ENCODE data around the gene CYP2B6. TPM values are rescaled to one million over a fixed set of nuclear protein-coding genes. Genes with fewer than 3 reads are reported as not detected.
A peak's percentile ranks its signal among the peaks of the same experiment; 100 is the strongest.
"Not testable (repeated sequence)": the region's sequence is repeated elsewhere in the genome, so short reads cannot be mapped to it uniquely, and the experiment has no call there.

The CYP2B6 gene
- total RNA-seq, 2 donors from 2014 or later = 2.6 to 4.6 TPM

DNA sequence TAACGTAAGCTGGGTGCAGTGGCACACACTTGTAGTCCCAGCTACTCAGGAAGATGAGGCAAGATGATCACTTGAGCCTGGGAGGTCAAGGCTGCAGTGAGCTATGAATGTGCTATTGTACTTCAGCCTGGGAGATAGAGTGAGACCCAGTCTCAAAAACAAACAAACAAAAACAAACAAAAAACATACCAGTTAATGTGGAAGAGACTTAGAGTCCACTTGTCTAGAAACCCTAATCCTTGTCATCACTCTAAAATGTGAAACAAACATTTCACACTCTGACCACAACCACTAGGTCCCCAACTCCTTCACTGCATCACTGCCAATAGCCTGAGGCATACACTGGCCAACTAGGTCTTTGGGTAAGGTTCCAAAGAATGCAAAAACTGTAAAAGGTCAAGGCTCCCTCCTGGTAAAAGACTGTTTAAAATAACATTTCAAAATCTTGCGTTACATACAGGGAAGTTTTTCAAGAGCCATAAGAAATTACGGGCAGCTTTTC is 28.6 kb upstream of the CYP2B6 start:
- intact Hi-C loops (cut with DNase I) = no loop called here
- Histone ChIP-seq H3K4me1 (no peaks in the 10 kb centered on the region), H3K27ac (no peak overlapping the region), H3K27me3 (no peaks in the 10 kb centered on the region), H3K9ac (ENCODE audit: low read depth in 2 of 2, low read length in 2 of 2) (no peak overlapping the region), H3K9me3 (no peaks in the 10 kb centered on the region), H3K36me3 (no peaks in the 10 kb centered on the region), H3K4me3 (no peak overlapping the region)
- DNase-seq = no peak
- no peak for TF ChIP-seq CTCF (IDR thresholded peaks at IDR 0.05)

- H3K27ac ChIP-seq; H3K9me3 ChIP-seq; H3K36me3 ChIP-seq; H3K27me3 ChIP-seq; intact Hi-C loops (cut with DNase I); DNase-seq; H3K4me1 ChIP-seq; H3K4me3 ChIP-seq; H3K9ac ChIP-seq (ENCODE audit: low read depth in 2 of 2, low read length in 2 of 2): not testable (repeated sequence)
Measured at GRCh38 chr19:40964361-40964760, 26.7 kb upstream of the CYP2B6 start.

DNA sequence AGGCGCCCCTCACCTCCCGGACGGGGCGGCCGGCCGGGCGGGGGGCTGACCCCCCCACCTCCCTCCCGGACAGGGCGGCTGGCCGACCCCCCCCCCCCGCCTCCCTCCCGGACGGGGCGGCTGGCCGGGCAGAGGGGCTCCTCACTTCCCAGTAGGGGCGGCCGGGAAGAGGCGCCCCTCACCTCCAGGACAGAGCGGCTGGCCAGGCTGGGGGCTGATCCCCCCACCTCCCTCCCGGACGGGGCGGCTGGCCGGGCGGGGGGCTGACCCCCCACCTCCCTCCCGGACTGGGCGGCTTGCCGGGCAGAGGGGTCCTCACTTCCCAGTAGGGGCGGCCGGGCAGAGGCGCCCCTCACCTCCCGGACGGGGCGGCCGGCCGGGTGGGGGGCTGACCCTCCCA is 25.7 kb upstream of the CYP2B6 start:
- H3K4me1 ChIP-seq; H3K36me3 ChIP-seq; H3K9me3 ChIP-seq; DNase-seq; H3K27ac ChIP-seq; H3K27me3 ChIP-seq; H3K4me3 ChIP-seq; intact Hi-C loops (cut with DNase I); H3K9ac ChIP-seq (ENCODE audit: low read depth in 2 of 2, low read length in 2 of 2): not testable (repeated sequence)

- H3K27me3 ChIP-seq; H3K9ac ChIP-seq (ENCODE audit: low read depth in 2 of 2, low read length in 2 of 2); H3K4me3 ChIP-seq; H3K9me3 ChIP-seq; H3K4me1 ChIP-seq; H3K36me3 ChIP-seq; intact Hi-C loops (cut with DNase I); DNase-seq; H3K27ac ChIP-seq: not testable (repeated sequence)
Measured at GRCh38 chr19:40966591-40966990, 24.5 kb upstream of the CYP2B6 start.

DNA sequence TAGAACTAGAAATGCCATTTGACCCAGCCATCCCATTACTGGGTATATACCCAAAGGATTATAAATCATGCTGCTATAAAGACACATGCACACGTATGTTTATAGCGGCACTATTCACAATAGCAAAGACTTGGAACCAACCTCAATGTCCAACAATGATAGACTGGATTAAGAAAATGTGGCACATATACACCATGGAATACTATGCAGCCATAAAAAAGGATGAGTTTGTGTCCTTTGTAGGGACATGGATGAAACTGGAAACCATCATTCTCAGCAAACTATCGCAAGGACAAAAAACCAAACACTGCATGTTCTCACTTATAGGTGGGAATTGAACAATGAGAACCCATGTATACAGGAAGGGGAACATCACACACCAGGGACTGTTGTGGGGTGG is 23.0 kb upstream of the CYP2B6 start:
- DNase-seq; H3K27me3 ChIP-seq; H3K36me3 ChIP-seq; intact Hi-C loops (cut with DNase I); H3K27ac ChIP-seq; H3K4me1 ChIP-seq; H3K9ac ChIP-seq (ENCODE audit: low read depth in 2 of 2, low read length in 2 of 2); H3K4me3 ChIP-seq; H3K9me3 ChIP-seq: not testable (repeated sequence)

- not testable (repeated sequence) for H3K9ac ChIP-seq (ENCODE audit: low read depth in 2 of 2, low read length in 2 of 2); H3K9me3 ChIP-seq; H3K4me1 ChIP-seq; DNase-seq; H3K27ac ChIP-seq; H3K4me3 ChIP-seq; H3K27me3 ChIP-seq; H3K36me3 ChIP-seq
- intact Hi-C loops (cut with DNase I) = loop anchor here (5.0 to 10.0 kb wide), 2 partner anchors 173 to 285 kb away; no protein-coding TSS in a partner anchor
Measured at GRCh38 chr19:40969721-40970120, 21.4 kb upstream of the CYP2B6 start.

- H3K9me3 ChIP-seq; H3K4me3 ChIP-seq; H3K9ac ChIP-seq (ENCODE audit: low read depth in 2 of 2, low read length in 2 of 2); H3K36me3 ChIP-seq; DNase-seq; H3K27ac ChIP-seq; H3K27me3 ChIP-seq; H3K4me1 ChIP-seq: not testable (repeated sequence)
- intact Hi-C loops (cut with DNase I) = loop anchor here (5.0 to 10.0 kb wide), 2 partner anchors 172 to 284 kb away; no protein-coding TSS in a partner anchor
Measured at GRCh38 chr19:40970396-40971345, 20.4 kb upstream of the CYP2B6 start.

- no peaks in the 10 kb centered on the region for H3K9me3 ChIP-seq
- H3K36me3 ChIP-seq = no peaks in the 10 kb centered on the region
- peak; percentile 81 for DNase-seq
- peak; percentile 92 for TF ChIP-seq CTCF (IDR thresholded peaks at IDR 0.05)
- no peaks in the 10 kb centered on the region for H3K4me1 ChIP-seq
- intact Hi-C loops (cut with DNase I) = loop anchor here (5.0 to 10.0 kb wide), 2 partner anchors 168 to 280 kb away; no protein-coding TSS in a partner anchor
- no peak overlapping the region for H3K4me3 ChIP-seq
- H3K27ac ChIP-seq = no peak overlapping the region
- H3K27me3 ChIP-seq = no peaks in the 10 kb centered on the region
- H3K9ac ChIP-seq (ENCODE audit: low read depth in 2 of 2, low read length in 2 of 2) = no peak overlapping the region
Measured at GRCh38 chr19:40974633-40975037, 16.4 kb upstream of the CYP2B6 start.

Measured in colonic mucosa (tissue), 4 donors.